ENCODE data around the gene GJB6. TPM values are rescaled to one million over a fixed set of nuclear protein-coding genes. Genes with fewer than 3 reads are reported as not detected.

The GJB6 gene
- total RNA-seq, 6 experiments from 2014 or later, result not detected

DNA sequence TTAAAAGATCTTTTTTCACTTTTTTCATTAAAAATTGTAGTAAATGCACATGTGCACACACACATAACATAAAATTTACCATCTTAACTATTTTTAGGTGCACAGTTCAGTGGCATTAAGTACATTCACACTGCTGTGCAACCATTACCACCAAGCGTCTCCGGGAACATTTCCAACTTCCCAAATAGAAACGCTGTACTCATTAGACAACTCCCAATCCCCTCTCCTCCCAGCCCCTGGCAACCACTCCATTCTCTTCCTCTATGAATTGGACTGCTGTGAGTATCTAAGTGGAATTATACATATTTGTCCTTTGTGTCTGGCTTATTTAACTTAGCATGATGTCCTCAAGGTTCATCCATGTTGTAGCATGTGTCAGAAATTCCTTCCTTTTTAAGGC is 50.9 kb downstream of the GJB6 start:
- Histone ChIP-seq H3K36me3 (no peaks in the 10 kb centered on the region), H3K4me3 (no peak overlapping the region), H3K27ac (no peak overlapping the region), H3K27me3 (no peaks in the 10 kb centered on the region), H3K9me3 (no peaks in the 10 kb centered on the region), H3K4me1 (peaks cover 0 to 6% (median 0%) of the 10 kb centered on the region in 4 donors)
- no peak for DNase-seq
- no peak for ATAC-seq
- TF ChIP-seq, protein P1, sequence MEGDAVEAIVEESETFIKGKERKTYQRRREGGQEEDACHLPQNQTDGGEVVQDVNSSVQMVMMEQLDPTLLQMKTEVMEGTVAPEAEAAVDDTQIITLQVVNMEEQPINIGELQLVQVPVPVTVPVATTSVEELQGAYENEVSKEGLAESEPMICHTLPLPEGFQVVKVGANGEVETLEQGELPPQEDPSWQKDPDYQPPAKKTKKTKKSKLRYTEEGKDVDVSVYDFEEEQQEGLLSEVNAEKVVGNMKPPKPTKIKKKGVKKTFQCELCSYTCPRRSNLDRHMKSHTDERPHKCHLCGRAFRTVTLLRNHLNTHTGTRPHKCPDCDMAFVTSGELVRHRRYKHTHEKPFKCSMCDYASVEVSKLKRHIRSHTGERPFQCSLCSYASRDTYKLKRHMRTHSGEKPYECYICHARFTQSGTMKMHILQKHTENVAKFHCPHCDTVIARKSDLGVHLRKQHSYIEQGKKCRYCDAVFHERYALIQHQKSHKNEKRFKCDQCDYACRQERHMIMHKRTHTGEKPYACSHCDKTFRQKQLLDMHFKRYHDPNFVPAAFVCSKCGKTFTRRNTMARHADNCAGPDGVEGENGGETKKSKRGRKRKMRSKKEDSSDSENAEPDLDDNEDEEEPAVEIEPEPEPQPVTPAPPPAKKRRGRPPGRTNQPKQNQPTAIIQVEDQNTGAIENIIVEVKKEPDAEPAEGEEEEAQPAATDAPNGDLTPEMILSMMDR (IDR thresholded peaks at IDR 0.05), result no peak
- TF ChIP-seq POLR2A (IDR thresholded peaks at IDR 0.05), result no peak
- 53% methylated on average over 3 of the region's 3 CpGs for WGBS (ENCODE audit: insufficient coverage, low coverage, low lambda C conversion rate, missing lambda C conversion rate)
- intact Hi-C loops (cut with DNase I), result no loop called here

DNA sequence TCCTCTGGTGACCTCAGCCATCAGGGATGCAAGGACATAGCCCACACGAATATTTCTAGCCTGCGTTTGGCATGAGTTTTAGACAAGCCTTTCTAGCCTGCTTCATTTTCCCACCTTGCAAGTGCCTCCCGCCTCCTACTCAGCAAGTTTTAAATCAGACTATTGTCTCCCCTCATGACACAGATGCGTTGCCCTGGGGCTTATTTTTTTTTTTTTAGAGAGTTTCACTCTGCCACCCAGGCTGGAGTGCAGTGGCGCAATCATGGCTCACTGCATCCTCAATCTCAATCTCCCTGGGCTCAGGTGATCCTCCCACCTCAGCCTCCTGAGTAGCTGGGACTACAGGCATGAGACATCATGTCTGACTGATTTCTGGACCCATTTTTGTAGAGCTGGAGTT is 54.0 kb downstream of the GJB6 start:
- DNase-seq (no peak), ATAC-seq (no peak)
- TF ChIP-seq, protein P1 (IDR thresholded peaks at IDR 0.05), result no peak
- no peak for TF ChIP-seq POLR2A (IDR thresholded peaks at IDR 0.05)
- Histone ChIP-seq H3K36me3 (no peaks in the 10 kb centered on the region), H3K4me3 (no peak overlapping the region), H3K27me3 (no peaks in the 10 kb centered on the region), H3K9me3 (no peaks in the 10 kb centered on the region), H3K27ac (no peak overlapping the region), H3K4me1 (peaks cover 0 to 12% (median 0%) of the 10 kb centered on the region in 4 donors)
- intact Hi-C loops (cut with DNase I), result no loop called here
- WGBS (ENCODE audit: insufficient coverage, low coverage, low lambda C conversion rate, missing lambda C conversion rate), result no CpG with 5 or more reads among the region's 5 CpGs

DNA sequence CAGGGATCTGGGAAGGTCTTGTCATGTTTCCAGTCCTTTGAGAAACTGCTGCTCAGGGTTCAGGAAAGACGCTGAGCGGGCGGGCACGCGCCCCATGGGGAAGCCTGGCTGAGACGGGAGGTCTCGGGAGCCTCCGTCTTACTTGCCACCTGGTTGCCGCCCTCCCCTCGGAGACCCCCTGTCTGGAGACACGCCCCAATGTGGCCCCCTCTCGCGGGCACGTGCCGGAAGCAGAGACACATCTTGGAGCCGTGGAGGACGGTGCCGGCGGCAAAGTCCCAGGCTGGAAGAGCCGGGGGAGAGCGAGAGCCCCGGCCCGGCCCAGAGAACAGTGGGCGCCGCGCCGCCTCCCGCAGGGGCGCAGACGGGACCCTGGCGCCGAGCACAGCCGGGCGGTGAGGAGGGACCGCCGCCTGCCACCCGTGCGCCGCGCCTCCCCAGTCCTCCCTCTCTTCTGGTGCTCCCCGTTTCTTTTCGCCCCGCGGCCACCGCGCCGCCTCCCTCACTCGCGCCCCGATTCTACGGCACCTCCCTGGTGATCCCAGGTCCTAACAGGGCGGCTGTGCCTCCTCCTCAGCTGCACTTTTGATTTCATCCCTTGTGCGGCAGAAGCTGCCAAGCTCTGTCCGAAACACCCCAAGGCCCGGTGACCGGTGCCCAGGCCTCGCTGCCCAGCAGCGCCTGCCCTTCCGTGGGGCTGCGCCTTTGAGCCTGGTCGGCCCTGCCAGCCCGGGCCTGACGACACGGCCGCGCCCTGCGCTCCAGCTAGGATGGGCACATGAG is 54.9 kb downstream of the GJB6 start:
- intact Hi-C loops (cut with DNase I), result no loop called here
- TF ChIP-seq, protein P1 (IDR thresholded peaks at IDR 0.05), result no peak
- no peak for TF ChIP-seq POLR2A (IDR thresholded peaks at IDR 0.05)
- Histone ChIP-seq H3K4me1 (peaks cover 0 to 12% (median 0%) of the 10 kb centered on the region in 4 donors), H3K27me3 (no peaks in the 10 kb centered on the region), H3K27ac (no peak overlapping the region), H3K9me3 (no peaks in the 10 kb centered on the region), H3K36me3 (no peaks in the 10 kb centered on the region), H3K4me3 (peak overlapping the region in 1 of 3 donors; percentile 24)
- ATAC-seq (peak in 1 of 4 donors; percentile 29), DNase-seq (no peak)
- WGBS (ENCODE audit: insufficient coverage, low coverage, low lambda C conversion rate, missing lambda C conversion rate), result 72% methylated on average over 12 of the region's 67 CpGs

DNA sequence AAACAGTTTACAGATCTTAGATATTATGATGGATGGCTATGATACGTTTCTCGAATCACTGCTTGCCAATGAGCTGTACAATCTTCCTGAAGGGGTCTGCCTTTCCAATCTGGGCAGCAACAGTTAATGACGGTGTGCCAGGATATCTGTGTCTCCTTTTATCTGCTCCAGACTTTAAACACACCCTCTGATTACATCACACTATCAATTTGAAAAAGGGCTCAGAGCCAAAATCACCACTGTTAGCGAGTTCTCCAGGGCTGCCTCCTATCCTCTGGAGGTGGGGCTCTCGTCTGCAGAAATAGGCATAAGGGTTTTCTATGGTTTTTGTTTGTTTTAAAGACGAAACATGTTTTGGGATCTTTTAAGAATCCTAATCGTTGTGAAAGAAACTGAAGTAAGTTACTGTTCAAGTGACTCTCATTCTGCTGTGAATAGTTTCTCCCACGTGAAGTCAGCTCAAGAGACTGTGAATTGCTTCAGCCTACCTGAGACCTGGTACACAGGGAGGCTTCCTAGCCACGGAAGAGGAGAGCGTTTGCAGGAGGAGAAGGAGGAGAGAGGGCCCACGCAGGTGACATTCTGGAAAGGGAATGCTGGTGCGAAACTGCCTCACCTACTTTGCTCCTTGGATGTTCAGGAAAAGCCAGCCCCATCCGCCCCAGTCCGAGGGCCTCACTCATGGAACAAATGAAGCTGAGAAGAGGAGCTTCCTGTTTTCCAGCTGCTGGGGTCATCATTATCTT is 56.0 kb downstream of the GJB6 start:
- Histone ChIP-seq H3K36me3 (no peaks in the 10 kb centered on the region), H3K27me3 (no peaks in the 10 kb centered on the region), H3K27ac (no peak overlapping the region), H3K4me1 (peaks cover 0 to 12% (median 0%) of the 10 kb centered on the region in 4 donors), H3K4me3 (no peak overlapping the region), H3K9me3 (no peaks in the 10 kb centered on the region)
- no peak for DNase-seq
- intact Hi-C loops (cut with DNase I), result no loop called here
- 34% methylated on average over 7 of the region's 14 CpGs for WGBS (ENCODE audit: insufficient coverage, low coverage, low lambda C conversion rate, missing lambda C conversion rate)
- TF ChIP-seq, protein P1 (IDR thresholded peaks at IDR 0.05), result no peak
- TF ChIP-seq POLR2A (IDR thresholded peaks at IDR 0.05), result no peak
- peak; percentile 59 to 83 (median 72) for ATAC-seq
